ENCODE measurements around the gene FILIP1L.

- no peak for TF ChIP-seq POLR2A (IDR thresholded peaks at IDR 0.05)
- TF ChIP-seq CTCF (IDR thresholded peaks at IDR 0.05), result no peak
Observed at GRCh38 chr3:100053951-100054620, 60.2 kb downstream of the FILIP1L start.

All from heart left ventricle (tissue), 13 donors.